Panc1 (cell line): ENCODE data around the gene MANF. TPM values are rescaled to one million over a fixed set of nuclear protein-coding genes. Genes with fewer than 3 reads are reported as not detected.
A peak's percentile ranks its signal among the peaks of the same experiment; 100 is the strongest.
"Not testable (repeated sequence)": the region's sequence is repeated elsewhere in the genome, so short reads cannot be mapped to it uniquely, and the experiment has no call there.

Experiments
- ATAC-seq: fragments of 200-7000 bp; cut with Tn5 transposase; 2 replicates; pipeline ENCODE4 v1.9.1; 2020; ENCODE audit warnings: mild to moderate bottlenecking, moderate library complexity
- BruUV-seq: library from RNA; stranded (reverse); fragments of 400-500 nt; replicated peaks from 2 replicates; lab custom pipeline; 2021; lab: Mats Ljungman, UMichigan
- CTCF ChIA-PET: fragments of 300-600 bp; sonication (Branson Sonifier 250); formaldehyde crosslinking; loops from one replicate; lab custom pipeline; 2022; ENCODE audit warnings: antibody characterized with exemption; lab: Charles Lee
- POLR2A ChIA-PET: fragments of 300-600 bp; sonication (Branson Sonifier 250); formaldehyde crosslinking; loops from one replicate; lab custom pipeline; 2022; ENCODE audit warnings: antibody characterized with exemption; lab: Charles Lee
- DNase-seq: peaks from one replicate; pipeline ENCODE4 v3.0.0-alpha.2; 2010; ENCODE audit warnings: low read depth, low spot score
- H3K27ac ChIP-seq: 2 replicates; pipeline ENCODE4 v1.5.1; 2011; ENCODE audit warnings: mild to moderate bottlenecking, low read length, inconsistent platforms
- H3K27me3 ChIP-seq: fragments of 200-500 bp; sonication (Bioruptor generic); 2 replicates; pipeline ENCODE4 v1.6.0; 2014; ENCODE audit warnings: low read length, inconsistent platforms; ENCODE audit not compliant: control insufficient read depth, insufficient read depth
- H3K36me3 ChIP-seq: fragments of 200-500 bp; sonication (Bioruptor generic); 2 replicates; pipeline ENCODE4 v1.5.1; 2014; ENCODE audit warnings: inconsistent platforms, mild to moderate bottlenecking, low read length, moderate library complexity; ENCODE audit not compliant: control insufficient read depth, insufficient read depth
- H3K4me1 ChIP-seq: 2 replicates; pipeline ENCODE4 v1.5.1; 2011; ENCODE audit warnings: inconsistent platforms, mild to moderate bottlenecking, low read length, moderate library complexity; ENCODE audit not compliant: control insufficient read depth, insufficient read depth
- H3K4me3 ChIP-seq, 2 experiments: 2 replicates each; pipeline ENCODE4 v1.5.1; 2011 to 2012; ENCODE audit warnings: low read depth in 2 of 2, low read length in 2 of 2, mild to moderate bottlenecking in 2 of 2, inconsistent platforms in 1 of 2, moderate library complexity in 1 of 2
- H3K9me3 ChIP-seq: fragments of 200-500 bp; sonication (Bioruptor generic); 2 replicates; pipeline ENCODE4 v1.5.1; 2014; ENCODE audit warnings: low read depth, mild to moderate bottlenecking, inconsistent platforms, low read length, moderate library complexity; ENCODE audit not compliant: control insufficient read depth, insufficient read depth
- POLR2AphosphoS5 ChIP-seq: IDR thresholded peaks from 2 replicates; pipeline ENCODE4 v1.6.1; 2012; ENCODE audit warnings: mild to moderate bottlenecking, low read depth, low read length, moderate library complexity
- SIN3A ChIP-seq: IDR thresholded peaks from 2 replicates; pipeline ENCODE4 v1.6.1; 2012; ENCODE audit warnings: low read depth, mild to moderate bottlenecking, low read length, moderate library complexity, borderline replicate concordance; ENCODE audit not compliant: insufficient read depth
- TCF7L2 ChIP-seq: IDR thresholded peaks from 2 replicates; pipeline ENCODE4 v1.6.1; 2011; ENCODE audit warnings: mild to moderate bottlenecking, low read depth, low read length, inconsistent platforms
- in situ Hi-C: cut with HindIII; loops from 2 replicates; pipeline ENCODE4 v1.10.0; 2016; ENCODE audit warnings: low sequenced_read_pairs, low pct_unique_long_range_greater_than_20kb
- intact Hi-C: fragments of 100-400 bp; cut with micrococcal nuclease; formaldehyde crosslinking; loops from one replicate; pipeline ENCODE4 v1.10.0; 2022; ENCODE audit not compliant: unreplicated experiment
- total RNA-seq: library from RNA; stranded (reverse); gene quantifications from one replicate; pipeline ENCODE4 v1.2.1, GENCODE V29; 2021; ENCODE audit not compliant: unreplicated experiment
- TF ChIP-seq, protein P1 (sequence below), 2 experiments: IDR thresholded peaks; 2 replicates each; pipeline ENCODE4 v1.6.1; 2011 to 2012; ENCODE audit warnings: low read depth in 2 of 2, control low read depth in 1 of 2, low read length in 1 of 2, mild to moderate bottlenecking in 1 of 2, moderate library complexity in 1 of 2; ENCODE audit not compliant: insufficient read depth in 1 of 2
- TF ChIP-seq, protein P2 (sequence below): fragments of 450-650 bp; IDR thresholded peaks from 2 replicates; pipeline ENCODE4 v1.5.1; 2017; ENCODE audit warnings: mild to moderate bottlenecking

MANF gene
- total RNA-seq, 1 experiment from 2014 or later = 69.9 TPM

DNA sequence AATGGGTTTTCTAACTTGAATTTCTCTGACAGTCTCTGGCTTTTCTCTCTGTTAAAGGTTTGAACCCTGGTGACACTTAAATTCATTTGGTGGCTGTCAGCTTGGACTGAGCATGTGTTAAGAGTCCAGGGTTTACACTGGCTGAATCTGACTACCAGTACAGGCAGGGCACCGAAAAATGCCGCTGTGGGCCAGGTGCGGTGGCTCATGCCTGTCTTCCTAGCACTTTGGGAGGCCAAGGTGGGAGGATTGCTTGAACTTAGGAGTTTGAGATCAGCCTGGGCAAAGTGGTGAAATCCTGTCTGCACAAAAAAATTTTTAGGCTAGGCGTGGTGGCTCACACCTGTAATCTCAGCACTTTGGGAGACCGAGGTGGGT lies 1.8 kb downstream of the MANF start:
- H3K4me3 ChIP-seq = peak overlapping the region; percentile 87 to 89
- peaks cover 29% of the 10 kb centered on the region for H3K4me1 ChIP-seq
- TF ChIP-seq, protein P1, sequence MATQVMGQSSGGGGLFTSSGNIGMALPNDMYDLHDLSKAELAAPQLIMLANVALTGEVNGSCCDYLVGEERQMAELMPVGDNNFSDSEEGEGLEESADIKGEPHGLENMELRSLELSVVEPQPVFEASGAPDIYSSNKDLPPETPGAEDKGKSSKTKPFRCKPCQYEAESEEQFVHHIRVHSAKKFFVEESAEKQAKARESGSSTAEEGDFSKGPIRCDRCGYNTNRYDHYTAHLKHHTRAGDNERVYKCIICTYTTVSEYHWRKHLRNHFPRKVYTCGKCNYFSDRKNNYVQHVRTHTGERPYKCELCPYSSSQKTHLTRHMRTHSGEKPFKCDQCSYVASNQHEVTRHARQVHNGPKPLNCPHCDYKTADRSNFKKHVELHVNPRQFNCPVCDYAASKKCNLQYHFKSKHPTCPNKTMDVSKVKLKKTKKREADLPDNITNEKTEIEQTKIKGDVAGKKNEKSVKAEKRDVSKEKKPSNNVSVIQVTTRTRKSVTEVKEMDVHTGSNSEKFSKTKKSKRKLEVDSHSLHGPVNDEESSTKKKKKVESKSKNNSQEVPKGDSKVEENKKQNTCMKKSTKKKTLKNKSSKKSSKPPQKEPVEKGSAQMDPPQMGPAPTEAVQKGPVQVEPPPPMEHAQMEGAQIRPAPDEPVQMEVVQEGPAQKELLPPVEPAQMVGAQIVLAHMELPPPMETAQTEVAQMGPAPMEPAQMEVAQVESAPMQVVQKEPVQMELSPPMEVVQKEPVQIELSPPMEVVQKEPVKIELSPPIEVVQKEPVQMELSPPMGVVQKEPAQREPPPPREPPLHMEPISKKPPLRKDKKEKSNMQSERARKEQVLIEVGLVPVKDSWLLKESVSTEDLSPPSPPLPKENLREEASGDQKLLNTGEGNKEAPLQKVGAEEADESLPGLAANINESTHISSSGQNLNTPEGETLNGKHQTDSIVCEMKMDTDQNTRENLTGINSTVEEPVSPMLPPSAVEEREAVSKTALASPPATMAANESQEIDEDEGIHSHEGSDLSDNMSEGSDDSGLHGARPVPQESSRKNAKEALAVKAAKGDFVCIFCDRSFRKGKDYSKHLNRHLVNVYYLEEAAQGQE (IDR thresholded peaks at IDR 0.05; ENCODE audit: insufficient read depth in 1 of 2, low read depth in 2 of 2, low read length in 1 of 2) = no peak
- TF ChIP-seq TCF7L2 (no peak), SIN3A (no peak), POLR2AphosphoS5 (no peak)
- TF ChIP-seq, protein P2, sequence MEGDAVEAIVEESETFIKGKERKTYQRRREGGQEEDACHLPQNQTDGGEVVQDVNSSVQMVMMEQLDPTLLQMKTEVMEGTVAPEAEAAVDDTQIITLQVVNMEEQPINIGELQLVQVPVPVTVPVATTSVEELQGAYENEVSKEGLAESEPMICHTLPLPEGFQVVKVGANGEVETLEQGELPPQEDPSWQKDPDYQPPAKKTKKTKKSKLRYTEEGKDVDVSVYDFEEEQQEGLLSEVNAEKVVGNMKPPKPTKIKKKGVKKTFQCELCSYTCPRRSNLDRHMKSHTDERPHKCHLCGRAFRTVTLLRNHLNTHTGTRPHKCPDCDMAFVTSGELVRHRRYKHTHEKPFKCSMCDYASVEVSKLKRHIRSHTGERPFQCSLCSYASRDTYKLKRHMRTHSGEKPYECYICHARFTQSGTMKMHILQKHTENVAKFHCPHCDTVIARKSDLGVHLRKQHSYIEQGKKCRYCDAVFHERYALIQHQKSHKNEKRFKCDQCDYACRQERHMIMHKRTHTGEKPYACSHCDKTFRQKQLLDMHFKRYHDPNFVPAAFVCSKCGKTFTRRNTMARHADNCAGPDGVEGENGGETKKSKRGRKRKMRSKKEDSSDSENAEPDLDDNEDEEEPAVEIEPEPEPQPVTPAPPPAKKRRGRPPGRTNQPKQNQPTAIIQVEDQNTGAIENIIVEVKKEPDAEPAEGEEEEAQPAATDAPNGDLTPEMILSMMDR = no peak
- POLR2A ChIA-PET = no interaction called here
- no peaks in the 10 kb centered on the region for H3K9me3 ChIP-seq
- CTCF ChIA-PET = no interaction called here
- no peak for ATAC-seq
- intact Hi-C loops = no loop called here
- no peak for DNase-seq
- no TSS peak for BruUV-seq
- H3K36me3 ChIP-seq = peaks cover 4% of the 10 kb centered on the region
- H3K27me3 ChIP-seq = no peaks in the 10 kb centered on the region
- in situ Hi-C loops = no loop called here
- H3K27ac ChIP-seq = peak overlapping the region; percentile 89

DNA sequence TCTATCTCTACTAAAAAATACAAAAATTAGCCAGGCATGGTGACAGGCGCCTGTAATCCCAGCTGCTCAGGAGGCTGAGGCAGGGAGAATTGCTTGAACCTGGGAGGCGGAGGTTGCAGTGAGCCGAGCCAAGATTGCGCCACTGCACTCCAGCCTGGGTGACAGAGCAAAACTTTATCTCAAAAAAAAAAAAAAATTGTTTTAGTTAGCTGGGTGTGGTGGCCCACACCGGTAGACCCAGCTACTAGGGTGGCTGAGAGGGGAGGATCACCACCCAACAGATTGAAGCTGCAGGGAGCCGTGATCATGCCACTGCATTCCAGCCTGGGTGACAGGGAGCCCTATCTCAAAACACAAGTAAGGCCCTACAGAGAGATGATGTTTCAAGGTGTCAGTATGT lies 2.2 kb downstream of the MANF start:
- H3K27ac ChIP-seq, intact Hi-C loops, BruUV-seq, in situ Hi-C loops, ATAC-seq, DNase-seq, H3K9me3 ChIP-seq, H3K36me3 ChIP-seq, POLR2A ChIA-PET, H3K4me3 ChIP-seq, H3K27me3 ChIP-seq: not testable (repeated sequence)
- CTCF ChIA-PET = interaction anchor here (0.7 kb wide), 1 partner anchor 53 kb away, joined by 6 read pairs; no protein-coding TSS in a partner anchor
- H3K4me1 ChIP-seq = peaks cover 29% of the 10 kb centered on the region

DNA sequence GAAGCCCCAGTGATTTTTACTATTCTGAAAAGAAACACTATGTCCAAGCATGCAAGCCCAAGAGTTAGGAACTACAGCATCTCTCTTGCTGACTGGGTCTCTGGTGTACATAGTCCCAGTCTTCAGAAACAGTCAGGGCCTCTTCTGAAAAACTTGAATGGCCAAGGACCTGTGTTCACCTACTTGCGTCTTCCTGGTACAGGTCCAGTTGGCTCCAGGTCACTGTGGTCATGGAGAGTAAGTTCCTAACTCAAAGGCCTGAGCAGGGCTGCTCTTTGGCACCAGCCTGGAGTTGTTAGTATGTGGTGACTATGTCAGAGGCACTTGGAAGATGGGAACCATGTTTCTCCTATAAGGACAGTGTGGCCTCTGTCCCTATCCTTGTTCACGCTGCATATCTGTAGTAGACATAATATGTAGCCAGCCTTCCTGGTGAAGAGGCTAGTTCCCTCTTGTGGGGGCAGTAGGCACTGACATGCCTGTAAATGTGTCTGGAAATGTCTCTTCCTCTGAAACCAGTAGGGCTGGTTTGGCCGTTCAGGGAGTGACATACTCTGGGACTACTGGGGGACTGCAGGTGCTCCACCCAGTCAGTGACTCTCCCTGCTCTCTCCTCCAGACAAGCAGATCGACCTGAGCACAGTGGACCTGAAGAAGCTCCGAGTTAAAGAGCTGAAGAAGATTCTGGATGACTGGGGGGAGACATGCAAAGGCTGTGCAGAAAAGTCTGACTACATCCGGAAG lies 3.4 kb downstream of the MANF start:
- Histone ChIP-seq H3K4me3 (no peak overlapping the region), H3K27me3 (no peaks in the 10 kb centered on the region), H3K27ac (no peak overlapping the region), H3K4me1 (peaks cover 36% of the 10 kb centered on the region), H3K36me3 (peaks cover 4% of the 10 kb centered on the region), H3K9me3 (no peaks in the 10 kb centered on the region)
- in situ Hi-C loops (no loop called here), intact Hi-C loops (no loop called here)
- BruUV-seq = no TSS peak
- no peak for ATAC-seq
- no peak for DNase-seq
- ChIA-PET POLR2A (interaction anchor here (0.6 kb wide), 1 partner anchor 726 kb away, joined by 3 read pairs; no protein-coding TSS in a partner anchor), CTCF (interaction anchor here (0.6 kb wide), 1 partner anchor 48 kb away, joined by 3 read pairs; no protein-coding TSS in a partner anchor)
- TF ChIP-seq, protein P2 = no peak
- TF ChIP-seq POLR2AphosphoS5 (no peak), SIN3A (no peak), TCF7L2 (no peak)
- TF ChIP-seq, protein P1 (IDR thresholded peaks at IDR 0.05; ENCODE audit: insufficient read depth in 1 of 2, low read depth in 2 of 2, low read length in 1 of 2) = no peak
